Fibroblast of lung (primary cell): ENCODE data around the gene KLHL2.

Experiments
- EZH2 ChIP-seq: IDR thresholded peaks from 2 replicates; pipeline ENCODE4 v1.5.1; 2012; ENCODE audit warnings: low read length, control low read depth, mild to moderate bottlenecking; ENCODE audit errors: missing control alignments
- TF ChIP-seq, protein P1 (sequence below), 2 donors: IDR thresholded peaks in 1 of 2; conservative IDR thresholded peaks in 1 of 2; 1 replicate in 1 of 2; 2 replicates in 1 of 2; pipeline ENCODE4 v1.5.1; 2011 to 2012; ENCODE audit warnings: low read length in 2 of 2, control low read depth in 1 of 2, inconsistent platforms in 1 of 2, low read depth in 1 of 2, mild to moderate bottlenecking in 1 of 2

DNA sequence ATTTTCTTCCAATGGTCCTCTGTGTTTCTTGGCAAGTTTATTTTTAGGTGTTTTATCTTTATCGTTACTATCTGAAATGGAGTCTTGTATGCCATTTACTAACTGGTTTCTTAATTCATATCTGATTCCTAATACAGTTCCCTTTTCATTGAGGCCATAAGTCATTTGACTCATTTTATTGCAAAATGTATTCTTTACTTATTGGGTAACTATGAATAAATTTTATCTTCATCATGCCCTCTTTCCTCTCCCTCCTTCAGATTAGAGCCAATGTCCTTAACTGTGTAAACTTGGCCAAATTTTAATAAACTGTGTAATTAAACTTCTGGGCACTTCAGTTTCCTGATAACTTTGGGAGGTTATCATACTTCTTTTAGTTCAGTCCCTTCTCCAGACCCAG, 100.8 kb downstream of the KLHL2 start:
- TF ChIP-seq, protein P1, sequence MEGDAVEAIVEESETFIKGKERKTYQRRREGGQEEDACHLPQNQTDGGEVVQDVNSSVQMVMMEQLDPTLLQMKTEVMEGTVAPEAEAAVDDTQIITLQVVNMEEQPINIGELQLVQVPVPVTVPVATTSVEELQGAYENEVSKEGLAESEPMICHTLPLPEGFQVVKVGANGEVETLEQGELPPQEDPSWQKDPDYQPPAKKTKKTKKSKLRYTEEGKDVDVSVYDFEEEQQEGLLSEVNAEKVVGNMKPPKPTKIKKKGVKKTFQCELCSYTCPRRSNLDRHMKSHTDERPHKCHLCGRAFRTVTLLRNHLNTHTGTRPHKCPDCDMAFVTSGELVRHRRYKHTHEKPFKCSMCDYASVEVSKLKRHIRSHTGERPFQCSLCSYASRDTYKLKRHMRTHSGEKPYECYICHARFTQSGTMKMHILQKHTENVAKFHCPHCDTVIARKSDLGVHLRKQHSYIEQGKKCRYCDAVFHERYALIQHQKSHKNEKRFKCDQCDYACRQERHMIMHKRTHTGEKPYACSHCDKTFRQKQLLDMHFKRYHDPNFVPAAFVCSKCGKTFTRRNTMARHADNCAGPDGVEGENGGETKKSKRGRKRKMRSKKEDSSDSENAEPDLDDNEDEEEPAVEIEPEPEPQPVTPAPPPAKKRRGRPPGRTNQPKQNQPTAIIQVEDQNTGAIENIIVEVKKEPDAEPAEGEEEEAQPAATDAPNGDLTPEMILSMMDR (conservative IDR thresholded peaks at IDR 0.05 in 1 of 2, IDR thresholded peaks at IDR 0.05 in 1 of 2; ENCODE audit: low read depth in 1 of 2, low read length in 2 of 2): no peak
- TF ChIP-seq EZH2: no peak
